WTC11 (cell line): ENCODE data around the gene MIEF1. TPM values are rescaled to one million over a fixed set of nuclear protein-coding genes. Genes with fewer than 3 reads are reported as not detected.

Source experiments
- ATAC-seq: fragments of 200-7000 bp; cut with Tn5 transposase; 2 replicates; pipeline ENCODE4 v1.10.0; 2021; ENCODE audit warnings: mild to moderate bottlenecking, moderate library complexity
- CTCF ChIA-PET: fragments of 300-600 bp; sonication (Branson Sonifier 250); formaldehyde crosslinking; loops from one replicate; lab custom pipeline; 2021; ENCODE audit warnings: antibody characterized with exemption; lab: Charles Lee
- POLR2A ChIA-PET: fragments of 350-600 bp; sonication (Branson Sonifier 250); formaldehyde crosslinking; loops from one replicate; lab custom pipeline; 2021; ENCODE audit warnings: antibody characterized with exemption; lab: Charles Lee
- DNase-seq: peaks from one replicate; pipeline ENCODE4 v3.0.0; 2021; ENCODE audit warnings: low spot score
- H3K27ac Mint-ChIP-seq: 2 replicates; pipeline ENCODE4 v1.8.0; 2021; ENCODE audit warnings: mixed read lengths
- H3K27me3 Mint-ChIP-seq: 2 replicates; pipeline ENCODE4 v1.8.0; 2021; ENCODE audit warnings: low read depth, mild to moderate bottlenecking, moderate library complexity, mixed read lengths
- H3K36me3 Mint-ChIP-seq: 2 replicates; pipeline ENCODE4 v1.8.0; 2021; ENCODE audit warnings: mixed read lengths
- H3K4me1 Mint-ChIP-seq: 2 replicates; pipeline ENCODE4 v1.8.0; 2022; ENCODE audit warnings: mixed read lengths
- H3K4me3 Mint-ChIP-seq: 2 replicates; pipeline ENCODE4 v1.8.0; 2021; ENCODE audit warnings: mild to moderate bottlenecking, moderate library complexity, mixed read lengths
- H3K9me3 Mint-ChIP-seq: 2 replicates; pipeline ENCODE4 v1.8.0; 2021; ENCODE audit warnings: mixed read lengths
- CREB1 ChIP-seq: sonication (generic); formaldehyde crosslinking; IDR thresholded peaks from 2 replicates; pipeline ENCODE4 v1.8.0; 2023; ENCODE audit warnings: mild to moderate bottlenecking, missing genetic modification reagents
- ELF4 ChIP-seq: sonication (generic); formaldehyde crosslinking; IDR thresholded peaks from 2 replicates; pipeline ENCODE4 v1.8.1; 2022; ENCODE audit warnings: low read depth, mild to moderate bottlenecking, moderate library complexity, missing genetic modification reagents
- GRHL2 ChIP-seq: fragments of 250-450 bp; sonication (Bioruptor Pico); IDR thresholded peaks from 2 replicates; pipeline ENCODE4 v1.8.0; 2022; ENCODE audit warnings: mild to moderate bottlenecking, moderate library complexity; ENCODE audit not compliant: insufficient replicate concordance, severe bottlenecking
- HMGA2 ChIP-seq: fragments of 250-450 bp; sonication (Bioruptor Pico); IDR thresholded peaks from 2 replicates; pipeline ENCODE4 v1.4.0; 2021; ENCODE audit warnings: mild to moderate bottlenecking, moderate library complexity
- NFATC4 ChIP-seq: fragments of 250-450 bp; sonication (Bioruptor Pico); IDR thresholded peaks from 2 replicates; pipeline ENCODE4 v1.9.0; 2021; ENCODE audit warnings: mild to moderate bottlenecking
- NR3C1 ChIP-seq: sonication (generic); formaldehyde crosslinking; conservative IDR thresholded peaks from 2 replicates; pipeline ENCODE4 v1.8.1; 2023; ENCODE audit warnings: low read depth, mild to moderate bottlenecking, missing genetic modification reagents
- PRRX2 ChIP-seq: fragments of 250-450 bp; sonication (Bioruptor Pico); IDR thresholded peaks from 2 replicates; pipeline ENCODE4 v1.8.0; 2021; ENCODE audit warnings: mild to moderate bottlenecking
- SMAD4 ChIP-seq: sonication (generic); formaldehyde crosslinking; IDR thresholded peaks from 2 replicates; pipeline ENCODE4 v1.8.0; 2022; ENCODE audit warnings: mild to moderate bottlenecking, missing genetic modification reagents
- TCF7 ChIP-seq: sonication (generic); formaldehyde crosslinking; IDR thresholded peaks from 2 replicates; pipeline ENCODE4 v1.8.0; 2022; ENCODE audit warnings: mild to moderate bottlenecking, low read depth, missing genetic modification reagents, moderate library complexity
- ZNF121 ChIP-seq: sonication (generic); formaldehyde crosslinking; IDR thresholded peaks from 2 replicates; pipeline ENCODE4 v1.8.0; 2023; ENCODE audit warnings: missing genetic modification reagents
- ZNF317 ChIP-seq: sonication (generic); formaldehyde crosslinking; IDR thresholded peaks from 2 replicates; pipeline ENCODE4 v1.8.1; 2023; ENCODE audit warnings: low read depth, mild to moderate bottlenecking, moderate library complexity, missing genetic modification reagents, borderline replicate concordance
- ZNF396 ChIP-seq: fragments of 250-450 bp; sonication (Bioruptor Pico); IDR thresholded peaks from 2 replicates; pipeline ENCODE4 v1.8.0; 2021; ENCODE audit warnings: mild to moderate bottlenecking, moderate library complexity, borderline replicate concordance
- ZNF416 ChIP-seq: fragments of 250-450 bp; sonication (Bioruptor Pico); IDR thresholded peaks from 2 replicates; pipeline ENCODE4 v1.9.0; 2021; ENCODE audit warnings: mild to moderate bottlenecking, inconsistent platforms
- total RNA-seq: library from RNA; stranded (reverse); gene quantifications from 3 replicates; pipeline ENCODE4 v1.2.3, GENCODE V29; 2021
- TF ChIP-seq, protein P1 (sequence below): fragments of 250-450 bp; sonication (Bioruptor Pico); IDR thresholded peaks from 2 replicates; pipeline ENCODE4 v1.9.0; 2021; ENCODE audit warnings: moderate library complexity, mild to moderate bottlenecking, inconsistent platforms, borderline replicate concordance
- TF ChIP-seq, protein P2 (sequence below): sonication (generic); formaldehyde crosslinking; IDR thresholded peaks from 2 replicates; pipeline ENCODE4 v1.8.0; 2023; ENCODE audit warnings: missing genetic modification reagents, mild to moderate bottlenecking, borderline replicate concordance
- TF ChIP-seq, protein P3 (sequence below): fragments of 250-450 bp; sonication (Bioruptor Pico); IDR thresholded peaks from 2 replicates; pipeline ENCODE4 v1.9.0; 2021; ENCODE audit warnings: mild to moderate bottlenecking, borderline replicate concordance
- TF ChIP-seq, protein P4 (sequence below): fragments of 250-450 bp; sonication (Bioruptor Pico); IDR thresholded peaks from 2 replicates; pipeline ENCODE4 v1.9.0; 2021; ENCODE audit warnings: mild to moderate bottlenecking

The MIEF1 gene
- total RNA-seq, 1 experiment from 2014 or later, result 38.7 TPM

DNA sequence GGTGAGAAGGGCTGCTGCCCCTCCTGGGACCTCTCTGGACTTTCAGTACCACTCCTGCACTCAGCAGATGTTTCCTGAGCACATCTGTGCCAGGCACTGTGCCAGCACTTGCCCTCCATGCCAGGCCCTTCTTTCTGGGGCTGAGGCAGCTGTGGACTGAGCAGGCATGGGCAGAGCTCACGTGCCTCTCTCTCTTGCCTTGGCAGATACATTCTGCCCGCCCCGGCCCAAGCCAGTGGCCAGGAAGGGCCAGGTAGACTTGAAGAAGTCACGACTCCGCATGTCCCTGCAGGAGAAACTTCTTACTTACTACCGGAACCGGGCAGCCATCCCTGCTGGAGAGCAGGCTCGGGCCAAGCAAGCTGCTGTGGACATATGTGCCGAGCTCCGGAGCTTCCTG, 9.9 kb downstream of the MIEF1 start:
- ChIA-PET POLR2A (interaction anchor here (1.4 kb wide), 1 partner anchor 10 kb away, joined by 6 read pairs; the partner anchor contains the start of gene MIEF1), CTCF (interaction anchor here (4.0 kb wide), 1 partner anchor 16 kb away, joined by 19 read pairs; no protein-coding TSS in a partner anchor)
- Mint-ChIP-seq H3K27me3 (peaks cover 96% of the 10 kb centered on the region), H3K36me3 (peaks cover 90% of the 10 kb centered on the region), H3K4me1 (no peaks in the 10 kb centered on the region), H3K9me3 (no peaks in the 10 kb centered on the region), H3K27ac (no peak overlapping the region), H3K4me3 (no peak overlapping the region)
- TF ChIP-seq NR3C1, result no peak
- TF ChIP-seq GRHL2 (CRISPR knock-in tag), result no peak
- TF ChIP-seq HMGA2 (CRISPR knock-in tag), result no peak
- no peak for TF ChIP-seq ZNF121 (CRISPR knock-in tag)
- no peak for TF ChIP-seq TCF7 (CRISPR knock-in tag)
- no peak for TF ChIP-seq ELF4 (CRISPR knock-in tag)
- TF ChIP-seq, protein P1, sequence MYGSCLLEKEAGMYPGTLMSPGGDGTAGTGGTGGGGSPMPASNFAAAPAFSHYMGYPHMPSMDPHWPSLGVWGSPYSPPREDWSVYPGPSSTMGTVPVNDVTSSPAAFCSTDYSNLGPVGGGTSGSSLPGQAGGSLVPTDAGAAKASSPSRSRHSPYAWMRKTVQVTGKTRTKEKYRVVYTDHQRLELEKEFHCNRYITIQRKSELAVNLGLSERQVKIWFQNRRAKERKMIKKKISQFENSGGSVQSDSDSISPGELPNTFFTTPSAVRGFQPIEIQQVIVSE (CRISPR knock-in tag), result no peak
- no peak for TF ChIP-seq PRRX2 (CRISPR knock-in tag)
- no peak for TF ChIP-seq ZNF317 (CRISPR knock-in tag)
- TF ChIP-seq SMAD4 (CRISPR knock-in tag), result no peak
- TF ChIP-seq NFATC4 (CRISPR knock-in tag), result no peak
- TF ChIP-seq, protein P2, sequence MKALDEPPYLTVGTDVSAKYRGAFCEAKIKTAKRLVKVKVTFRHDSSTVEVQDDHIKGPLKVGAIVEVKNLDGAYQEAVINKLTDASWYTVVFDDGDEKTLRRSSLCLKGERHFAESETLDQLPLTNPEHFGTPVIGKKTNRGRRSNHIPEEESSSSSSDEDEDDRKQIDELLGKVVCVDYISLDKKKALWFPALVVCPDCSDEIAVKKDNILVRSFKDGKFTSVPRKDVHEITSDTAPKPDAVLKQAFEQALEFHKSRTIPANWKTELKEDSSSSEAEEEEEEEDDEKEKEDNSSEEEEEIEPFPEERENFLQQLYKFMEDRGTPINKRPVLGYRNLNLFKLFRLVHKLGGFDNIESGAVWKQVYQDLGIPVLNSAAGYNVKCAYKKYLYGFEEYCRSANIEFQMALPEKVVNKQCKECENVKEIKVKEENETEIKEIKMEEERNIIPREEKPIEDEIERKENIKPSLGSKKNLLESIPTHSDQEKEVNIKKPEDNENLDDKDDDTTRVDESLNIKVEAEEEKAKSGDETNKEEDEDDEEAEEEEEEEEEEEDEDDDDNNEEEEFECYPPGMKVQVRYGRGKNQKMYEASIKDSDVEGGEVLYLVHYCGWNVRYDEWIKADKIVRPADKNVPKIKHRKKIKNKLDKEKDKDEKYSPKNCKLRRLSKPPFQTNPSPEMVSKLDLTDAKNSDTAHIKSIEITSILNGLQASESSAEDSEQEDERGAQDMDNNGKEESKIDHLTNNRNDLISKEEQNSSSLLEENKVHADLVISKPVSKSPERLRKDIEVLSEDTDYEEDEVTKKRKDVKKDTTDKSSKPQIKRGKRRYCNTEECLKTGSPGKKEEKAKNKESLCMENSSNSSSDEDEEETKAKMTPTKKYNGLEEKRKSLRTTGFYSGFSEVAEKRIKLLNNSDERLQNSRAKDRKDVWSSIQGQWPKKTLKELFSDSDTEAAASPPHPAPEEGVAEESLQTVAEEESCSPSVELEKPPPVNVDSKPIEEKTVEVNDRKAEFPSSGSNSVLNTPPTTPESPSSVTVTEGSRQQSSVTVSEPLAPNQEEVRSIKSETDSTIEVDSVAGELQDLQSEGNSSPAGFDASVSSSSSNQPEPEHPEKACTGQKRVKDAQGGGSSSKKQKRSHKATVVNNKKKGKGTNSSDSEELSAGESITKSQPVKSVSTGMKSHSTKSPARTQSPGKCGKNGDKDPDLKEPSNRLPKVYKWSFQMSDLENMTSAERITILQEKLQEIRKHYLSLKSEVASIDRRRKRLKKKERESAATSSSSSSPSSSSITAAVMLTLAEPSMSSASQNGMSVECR (CRISPR knock-in tag), result no peak
- TF ChIP-seq ZNF416 (CRISPR knock-in tag), result no peak
- TF ChIP-seq, protein P3, sequence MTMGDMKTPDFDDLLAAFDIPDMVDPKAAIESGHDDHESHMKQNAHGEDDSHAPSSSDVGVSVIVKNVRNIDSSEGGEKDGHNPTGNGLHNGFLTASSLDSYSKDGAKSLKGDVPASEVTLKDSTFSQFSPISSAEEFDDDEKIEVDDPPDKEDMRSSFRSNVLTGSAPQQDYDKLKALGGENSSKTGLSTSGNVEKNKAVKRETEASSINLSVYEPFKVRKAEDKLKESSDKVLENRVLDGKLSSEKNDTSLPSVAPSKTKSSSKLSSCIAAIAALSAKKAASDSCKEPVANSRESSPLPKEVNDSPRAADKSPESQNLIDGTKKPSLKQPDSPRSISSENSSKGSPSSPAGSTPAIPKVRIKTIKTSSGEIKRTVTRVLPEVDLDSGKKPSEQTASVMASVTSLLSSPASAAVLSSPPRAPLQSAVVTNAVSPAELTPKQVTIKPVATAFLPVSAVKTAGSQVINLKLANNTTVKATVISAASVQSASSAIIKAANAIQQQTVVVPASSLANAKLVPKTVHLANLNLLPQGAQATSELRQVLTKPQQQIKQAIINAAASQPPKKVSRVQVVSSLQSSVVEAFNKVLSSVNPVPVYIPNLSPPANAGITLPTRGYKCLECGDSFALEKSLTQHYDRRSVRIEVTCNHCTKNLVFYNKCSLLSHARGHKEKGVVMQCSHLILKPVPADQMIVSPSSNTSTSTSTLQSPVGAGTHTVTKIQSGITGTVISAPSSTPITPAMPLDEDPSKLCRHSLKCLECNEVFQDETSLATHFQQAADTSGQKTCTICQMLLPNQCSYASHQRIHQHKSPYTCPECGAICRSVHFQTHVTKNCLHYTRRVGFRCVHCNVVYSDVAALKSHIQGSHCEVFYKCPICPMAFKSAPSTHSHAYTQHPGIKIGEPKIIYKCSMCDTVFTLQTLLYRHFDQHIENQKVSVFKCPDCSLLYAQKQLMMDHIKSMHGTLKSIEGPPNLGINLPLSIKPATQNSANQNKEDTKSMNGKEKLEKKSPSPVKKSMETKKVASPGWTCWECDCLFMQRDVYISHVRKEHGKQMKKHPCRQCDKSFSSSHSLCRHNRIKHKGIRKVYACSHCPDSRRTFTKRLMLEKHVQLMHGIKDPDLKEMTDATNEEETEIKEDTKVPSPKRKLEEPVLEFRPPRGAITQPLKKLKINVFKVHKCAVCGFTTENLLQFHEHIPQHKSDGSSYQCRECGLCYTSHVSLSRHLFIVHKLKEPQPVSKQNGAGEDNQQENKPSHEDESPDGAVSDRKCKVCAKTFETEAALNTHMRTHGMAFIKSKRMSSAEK (CRISPR knock-in tag), result no peak
- TF ChIP-seq ZNF396 (CRISPR knock-in tag), result no peak
- ATAC-seq, result no peak
- no peak for DNase-seq

DNA sequence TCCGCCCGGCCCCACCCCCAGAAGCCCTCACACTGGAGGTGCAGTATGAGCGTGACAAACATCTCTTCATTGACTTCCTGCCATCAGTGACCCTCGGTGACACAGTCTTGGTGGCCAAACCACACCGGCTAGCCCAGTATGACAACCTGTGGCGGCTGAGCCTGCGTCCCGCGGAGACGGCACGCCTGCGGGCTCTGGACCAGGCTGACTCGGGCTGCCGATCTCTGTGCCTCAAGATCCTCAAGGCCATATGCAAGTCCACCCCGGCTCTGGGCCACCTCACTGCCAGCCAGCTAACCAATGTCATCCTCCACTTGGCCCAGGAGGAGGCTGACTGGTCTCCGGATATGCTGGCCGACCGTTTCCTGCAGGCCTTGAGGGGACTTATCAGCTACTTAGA, 11.7 kb downstream of the MIEF1 start:
- POLR2A ChIA-PET, result no interaction called here
- H3K27ac Mint-ChIP-seq, result no peak overlapping the region
- H3K36me3 Mint-ChIP-seq, result peaks cover 79% of the 10 kb centered on the region
- CTCF ChIA-PET, result interaction anchor here (1.0 to 5.6 kb wide), 21 partner anchors 11 to 644 kb away, joined by 3 to 54 read pairs (median 7); partner anchors contain the start of gene MIEF1
- DNase-seq (no peak), ATAC-seq (no peak)
- peaks cover 4% of the 10 kb centered on the region for H3K4me1 Mint-ChIP-seq
- H3K27me3 Mint-ChIP-seq, result peaks cover 89% of the 10 kb centered on the region
- H3K4me3 Mint-ChIP-seq, result no peak overlapping the region
- H3K9me3 Mint-ChIP-seq, result no peaks in the 10 kb centered on the region
- TF ChIP-seq, protein P4, sequence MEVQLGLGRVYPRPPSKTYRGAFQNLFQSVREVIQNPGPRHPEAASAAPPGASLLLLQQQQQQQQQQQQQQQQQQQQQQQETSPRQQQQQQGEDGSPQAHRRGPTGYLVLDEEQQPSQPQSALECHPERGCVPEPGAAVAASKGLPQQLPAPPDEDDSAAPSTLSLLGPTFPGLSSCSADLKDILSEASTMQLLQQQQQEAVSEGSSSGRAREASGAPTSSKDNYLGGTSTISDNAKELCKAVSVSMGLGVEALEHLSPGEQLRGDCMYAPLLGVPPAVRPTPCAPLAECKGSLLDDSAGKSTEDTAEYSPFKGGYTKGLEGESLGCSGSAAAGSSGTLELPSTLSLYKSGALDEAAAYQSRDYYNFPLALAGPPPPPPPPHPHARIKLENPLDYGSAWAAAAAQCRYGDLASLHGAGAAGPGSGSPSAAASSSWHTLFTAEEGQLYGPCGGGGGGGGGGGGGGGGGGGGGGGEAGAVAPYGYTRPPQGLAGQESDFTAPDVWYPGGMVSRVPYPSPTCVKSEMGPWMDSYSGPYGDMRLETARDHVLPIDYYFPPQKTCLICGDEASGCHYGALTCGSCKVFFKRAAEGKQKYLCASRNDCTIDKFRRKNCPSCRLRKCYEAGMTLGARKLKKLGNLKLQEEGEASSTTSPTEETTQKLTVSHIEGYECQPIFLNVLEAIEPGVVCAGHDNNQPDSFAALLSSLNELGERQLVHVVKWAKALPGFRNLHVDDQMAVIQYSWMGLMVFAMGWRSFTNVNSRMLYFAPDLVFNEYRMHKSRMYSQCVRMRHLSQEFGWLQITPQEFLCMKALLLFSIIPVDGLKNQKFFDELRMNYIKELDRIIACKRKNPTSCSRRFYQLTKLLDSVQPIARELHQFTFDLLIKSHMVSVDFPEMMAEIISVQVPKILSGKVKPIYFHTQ (CRISPR knock-in tag), result no peak
- TF ChIP-seq, protein P1 (CRISPR knock-in tag), result no peak
- TF ChIP-seq CREB1 (CRISPR knock-in tag), result no peak
- TF ChIP-seq, protein P3 (CRISPR knock-in tag), result no peak
